CD4-positive, alpha-beta T cell (primary cell): ENCODE data around the gene SFT2D3. TPM values are rescaled to one million over a fixed set of nuclear protein-coding genes. Genes with fewer than 3 reads are reported as not detected.

Experiments used
- ATAC-seq: fragments of 200-7000 bp; cut with Tn5 transposase; one replicate; pipeline ENCODE4 v1.10.0; 2022; ENCODE audit warnings: mild to moderate bottlenecking; ENCODE audit not compliant: poor library complexity
- CTCF ChIA-PET: fragments of 350-600 bp; sonication (Branson Sonifier 250); formaldehyde crosslinking; loops from one replicate; lab custom pipeline; 2021; ENCODE audit warnings: antibody characterized with exemption, inconsistent platforms; lab: Charles Lee
- POLR2A ChIA-PET: fragments of 350-600 bp; sonication (Branson Sonifier 250); formaldehyde crosslinking; loops from one replicate; lab custom pipeline; 2021; ENCODE audit warnings: antibody characterized with exemption, inconsistent platforms; lab: Charles Lee
- DNase-seq, 14 experiments: peaks; one replicate each; pipeline ENCODE4 v3.0.0-alpha.2; 2013 to 2020; ENCODE audit warnings: mixed read lengths in 2 of 14
- H3K27ac ChIP-seq, 2 donors: one replicate each; pipeline versions ENCODE4 v1.5.1 to v1.7.0; 2013; ENCODE audit warnings: low read length in 2 of 2, low read depth in 1 of 2, mild to moderate bottlenecking in 1 of 2
- H3K27me3 ChIP-seq, 2 experiments: 1 replicate in 1 of 2; 2 replicates in 1 of 2; pipeline versions ENCODE4 v1.6.1 to v1.7.0; 2013; ENCODE audit warnings: low read length in 2 of 2, control low read depth in 1 of 2, mild to moderate bottlenecking in 1 of 2, moderate library complexity in 1 of 2; ENCODE audit not compliant: insufficient read depth in 2 of 2, control insufficient read depth in 1 of 2
- H3K36me3 ChIP-seq: one replicate; pipeline ENCODE4 v1.6.1; 2013; ENCODE audit warnings: low read length, control low read depth; ENCODE audit not compliant: insufficient read depth
- H3K4me1 ChIP-seq: one replicate; pipeline ENCODE4 v1.6.1; 2013; ENCODE audit warnings: low read length, control low read depth; ENCODE audit not compliant: insufficient read depth
- H3K4me3 ChIP-seq: one replicate; pipeline ENCODE4 v1.5.1; 2013; ENCODE audit warnings: mild to moderate bottlenecking, low read length, moderate library complexity
- H3K9me3 ChIP-seq, 2 experiments: 1 replicate in 1 of 2; 2 replicates in 1 of 2; pipeline versions ENCODE4 v1.6.1 to v1.7.0; 2013; ENCODE audit warnings: low read length in 2 of 2, mild to moderate bottlenecking in 2 of 2, control low read depth in 1 of 2, moderate library complexity in 1 of 2; ENCODE audit not compliant: control insufficient read depth in 1 of 2, insufficient read depth in 1 of 2
- H3K27ac Mint-ChIP-seq: one replicate; pipeline ENCODE4 v1.8.0; 2020; ENCODE audit warnings: mixed read lengths
- H3K27me3 Mint-ChIP-seq: one replicate; pipeline ENCODE4 v1.8.0; 2021; ENCODE audit warnings: mixed read lengths
- H3K36me3 Mint-ChIP-seq: one replicate; pipeline ENCODE4 v1.8.0; 2021; ENCODE audit warnings: low read depth, mixed read lengths
- H3K4me1 Mint-ChIP-seq: one replicate; pipeline ENCODE4 v1.8.0; 2021; ENCODE audit warnings: low read depth, mixed read lengths
- H3K4me3 Mint-ChIP-seq: one replicate; pipeline ENCODE4 v1.8.0; 2020; ENCODE audit warnings: mild to moderate bottlenecking, mixed read lengths
- H3K9me3 Mint-ChIP-seq: one replicate; pipeline ENCODE4 v1.8.0; 2020; ENCODE audit warnings: mixed read lengths
- intact Hi-C, 2 experiments: fragments of 100-400 bp; cut with DNase I in 1 of 2; cut with micrococcal nuclease in 1 of 2; formaldehyde crosslinking; loops; one replicate each; pipeline versions ENCODE4 v1.15.1 to v1.9.0; 2023 to 2025; cut with DNase I, micrococcal nuclease
- total RNA-seq, 174 experiments: library from RNA in 2 of 174; stranded (reverse) in 2 of 174; gene quantifications; one replicate each; pipeline ENCODE4 v1.2.3 and lab custom pipeline; 2021 to 2026
- TF ChIP-seq, protein P1 (sequence below): fragments of 200-600 bp; IDR thresholded peaks from one replicate; pipeline ENCODE4 v1.8.0; 2022; ENCODE audit warnings: antibody characterized with exemption, mild to moderate bottlenecking

SFT2D3 gene
- total RNA-seq, 2 experiments from 2014 or later = 8.5 to 8.9 TPM

DNA sequence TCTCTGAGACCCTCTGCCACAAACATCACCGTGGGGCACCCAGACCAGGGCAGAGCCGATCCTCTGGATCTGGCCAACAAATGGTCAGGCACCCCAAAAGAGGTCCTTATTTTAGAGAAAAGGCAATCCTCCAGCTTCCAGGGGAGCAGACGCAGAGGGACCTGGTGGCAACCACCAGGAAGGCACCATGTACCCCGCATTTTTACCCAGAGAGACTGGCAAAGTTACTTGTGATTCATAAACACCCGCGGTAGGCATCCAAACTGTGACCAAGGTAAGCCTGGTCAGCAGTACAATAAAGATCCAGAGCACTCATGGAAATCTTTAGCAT is 36.4 kb upstream of the SFT2D3 start:
- CTCF ChIA-PET = no interaction called here
- Mint-ChIP-seq H3K27me3 (peaks cover 80% of the 10 kb centered on the region), H3K36me3 (no peaks in the 10 kb centered on the region), H3K9me3 (no peaks in the 10 kb centered on the region), H3K4me1 (no peaks in the 10 kb centered on the region), H3K4me3 (no peak overlapping the region), H3K27ac (no peak overlapping the region)
- POLR2A ChIA-PET = no interaction called here
- no peak for DNase-seq
- no peak overlapping the region for H3K27ac ChIP-seq
- no peaks in the 10 kb centered on the region for H3K9me3 ChIP-seq
- no peak overlapping the region for H3K4me3 ChIP-seq
- no peaks in the 10 kb centered on the region for H3K36me3 ChIP-seq
- peaks cover 2% of the 10 kb centered on the region for H3K4me1 ChIP-seq
- ATAC-seq = no peak
- H3K27me3 ChIP-seq = peaks cover 33 to 45% of the 10 kb centered on the region in 2 experiments
- TF ChIP-seq, protein P1, sequence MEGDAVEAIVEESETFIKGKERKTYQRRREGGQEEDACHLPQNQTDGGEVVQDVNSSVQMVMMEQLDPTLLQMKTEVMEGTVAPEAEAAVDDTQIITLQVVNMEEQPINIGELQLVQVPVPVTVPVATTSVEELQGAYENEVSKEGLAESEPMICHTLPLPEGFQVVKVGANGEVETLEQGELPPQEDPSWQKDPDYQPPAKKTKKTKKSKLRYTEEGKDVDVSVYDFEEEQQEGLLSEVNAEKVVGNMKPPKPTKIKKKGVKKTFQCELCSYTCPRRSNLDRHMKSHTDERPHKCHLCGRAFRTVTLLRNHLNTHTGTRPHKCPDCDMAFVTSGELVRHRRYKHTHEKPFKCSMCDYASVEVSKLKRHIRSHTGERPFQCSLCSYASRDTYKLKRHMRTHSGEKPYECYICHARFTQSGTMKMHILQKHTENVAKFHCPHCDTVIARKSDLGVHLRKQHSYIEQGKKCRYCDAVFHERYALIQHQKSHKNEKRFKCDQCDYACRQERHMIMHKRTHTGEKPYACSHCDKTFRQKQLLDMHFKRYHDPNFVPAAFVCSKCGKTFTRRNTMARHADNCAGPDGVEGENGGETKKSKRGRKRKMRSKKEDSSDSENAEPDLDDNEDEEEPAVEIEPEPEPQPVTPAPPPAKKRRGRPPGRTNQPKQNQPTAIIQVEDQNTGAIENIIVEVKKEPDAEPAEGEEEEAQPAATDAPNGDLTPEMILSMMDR = no peak
- intact Hi-C loops = no loop called here

DNA sequence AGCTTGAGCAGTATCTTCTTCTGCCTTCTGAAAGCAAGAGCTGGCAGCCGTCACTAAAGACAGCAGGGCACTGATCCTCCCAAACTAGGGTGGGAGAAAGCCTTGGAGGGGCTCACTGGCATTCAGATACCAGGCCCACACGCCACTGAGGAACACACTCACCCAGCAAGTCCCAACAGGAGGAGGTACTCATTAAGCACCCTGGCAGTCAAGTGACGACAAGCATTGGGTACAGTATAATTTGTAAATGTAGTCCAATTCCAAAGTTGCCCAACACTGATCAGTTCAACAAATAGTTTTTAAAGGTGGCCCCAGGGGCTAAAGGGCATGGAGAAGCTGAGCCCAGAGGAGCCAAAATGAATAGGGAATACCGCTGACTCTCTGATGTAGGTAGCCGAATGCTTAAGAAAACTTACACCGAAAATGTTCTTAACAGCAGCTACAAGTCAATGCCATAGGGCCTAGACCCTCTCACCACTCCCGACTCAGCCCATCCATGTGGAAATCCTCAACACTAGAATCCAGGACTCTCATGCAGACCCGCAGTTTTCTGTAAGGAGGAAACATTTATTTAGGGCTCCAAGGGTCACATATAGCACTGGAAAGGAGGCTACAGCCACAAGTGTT is 35.9 kb upstream of the SFT2D3 start:
- no peaks in the 10 kb centered on the region for H3K36me3 ChIP-seq
- DNase-seq = no peak
- H3K4me3 ChIP-seq = no peak overlapping the region
- no peak overlapping the region for H3K27ac ChIP-seq
- H3K9me3 ChIP-seq = no peaks in the 10 kb centered on the region
- Mint-ChIP-seq H3K4me1 (no peaks in the 10 kb centered on the region), H3K27me3 (peaks cover 80% of the 10 kb centered on the region), H3K9me3 (no peaks in the 10 kb centered on the region), H3K4me3 (no peak overlapping the region), H3K27ac (no peak overlapping the region), H3K36me3 (no peaks in the 10 kb centered on the region)
- peaks cover 2% of the 10 kb centered on the region for H3K4me1 ChIP-seq
- peaks cover 33 to 50% of the 10 kb centered on the region in 2 experiments for H3K27me3 ChIP-seq
- intact Hi-C loops = no loop called here
- ATAC-seq = no peak
- TF ChIP-seq, protein P1 = no peak
- POLR2A ChIA-PET = no interaction called here
- CTCF ChIA-PET = no interaction called here

DNA sequence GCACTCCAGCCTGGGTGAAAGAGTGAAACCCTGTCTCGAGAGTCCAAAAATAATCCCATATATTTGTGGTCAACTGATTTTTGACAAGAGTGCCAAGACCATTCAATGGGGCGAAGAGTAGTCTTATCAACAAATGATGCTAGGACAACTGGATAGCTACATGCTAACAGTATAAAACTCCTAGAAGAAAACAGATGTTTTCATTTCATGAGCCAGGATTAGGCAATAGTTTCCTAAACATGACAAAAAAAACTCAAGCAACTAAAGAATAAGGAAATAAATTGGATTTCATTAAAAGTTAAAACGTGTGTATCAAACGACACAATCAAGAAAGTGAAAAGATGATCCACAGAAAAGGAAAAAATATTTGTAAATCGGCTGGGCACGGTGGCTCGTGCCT is 32.2 kb upstream of the SFT2D3 start:
- no peak for ATAC-seq
- ChIA-PET CTCF (no interaction called here), POLR2A (no interaction called here)
- TF ChIP-seq, protein P1 = no peak
- H3K27ac ChIP-seq = no peak overlapping the region
- peaks cover 41 to 57% of the 10 kb centered on the region in 2 experiments for H3K27me3 ChIP-seq
- no peak overlapping the region for H3K27ac Mint-ChIP-seq
- H3K4me1 Mint-ChIP-seq = no peaks in the 10 kb centered on the region
- peaks cover 0 to 4% of the 10 kb centered on the region in 2 experiments for H3K9me3 ChIP-seq
- intact Hi-C loops = no loop called here
- no peak overlapping the region for H3K4me3 ChIP-seq
- H3K36me3 ChIP-seq = no peaks in the 10 kb centered on the region
- H3K36me3 Mint-ChIP-seq = no peaks in the 10 kb centered on the region
- H3K27me3 Mint-ChIP-seq = peaks cover 80% of the 10 kb centered on the region
- H3K4me3 Mint-ChIP-seq = no peak overlapping the region
- H3K4me1 ChIP-seq = peaks cover 1% of the 10 kb centered on the region
- DNase-seq = no peak
- no peaks in the 10 kb centered on the region for H3K9me3 Mint-ChIP-seq
